Mucosa of gallbladder (tissue), 1 donor: ENCODE measurements around the gene SPTSSA. TPM values are rescaled to one million over a fixed set of nuclear protein-coding genes. Genes with fewer than 3 reads are reported as not detected.
"Not testable (repeated sequence)": the region's sequence is repeated elsewhere in the genome, so short reads cannot be mapped to it uniquely, and the experiment has no call there.

Experiments
- DNase-seq: peaks from one replicate; pipeline ENCODE4 v3.0.0-alpha.2; 2020; ENCODE audit warnings: low spot score
- total RNA-seq: library from RNA; stranded (reverse); gene quantifications from one replicate; pipeline ENCODE4 v1.2.1, GENCODE V29; 2021
- donor health status: DM: no; HTN: no; CAD: no.

The SPTSSA gene
- total RNA-seq, 1 donor from 2014 or later: 32.7 TPM

DNA sequence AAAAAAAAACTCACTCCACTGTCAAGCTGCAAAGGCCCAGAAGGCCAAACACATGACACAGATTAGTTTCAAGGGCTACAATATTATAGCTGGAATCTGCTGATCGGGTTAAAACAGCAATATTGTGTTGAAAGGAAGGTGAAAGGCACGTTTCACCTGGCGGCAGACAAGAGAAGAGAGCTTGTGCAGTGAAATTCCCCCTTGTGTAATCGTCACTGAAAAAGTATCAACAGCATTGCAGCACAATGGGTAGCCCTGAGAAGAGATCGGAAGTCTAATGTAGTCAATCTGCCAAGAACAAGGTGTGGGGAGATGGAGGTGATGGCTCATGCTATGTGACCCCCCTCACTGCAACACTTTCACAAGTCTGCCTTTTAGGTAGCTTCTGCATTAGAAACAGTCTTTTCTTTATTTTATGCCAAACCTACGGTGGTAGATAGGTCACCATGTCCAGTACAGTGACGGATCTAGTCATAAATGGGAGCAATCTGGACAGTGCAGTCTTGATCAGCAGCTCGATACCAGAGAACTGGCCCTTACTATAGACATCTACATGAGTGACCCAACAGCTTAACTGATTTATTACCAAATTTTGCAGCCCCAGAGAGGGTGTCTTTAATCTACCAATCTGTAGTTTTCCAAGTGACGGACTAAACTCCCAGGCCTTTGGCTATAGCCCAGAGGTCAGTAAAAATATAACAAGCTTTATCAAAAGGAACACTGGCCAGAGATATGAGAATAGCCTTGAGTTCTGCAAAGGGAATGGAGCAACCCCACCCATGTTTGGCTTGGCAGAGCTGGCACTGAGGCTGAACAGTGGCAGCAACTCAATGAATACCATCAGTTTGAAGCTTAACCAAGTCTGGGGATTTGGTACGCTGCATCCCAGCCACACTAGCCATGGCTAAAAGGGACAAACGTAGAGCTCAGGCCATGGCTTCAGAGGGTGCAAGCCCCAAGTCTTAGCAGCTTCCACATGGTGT, 35.4 kb downstream of the SPTSSA start:
- peak; percentile 65 for DNase-seq

DNA sequence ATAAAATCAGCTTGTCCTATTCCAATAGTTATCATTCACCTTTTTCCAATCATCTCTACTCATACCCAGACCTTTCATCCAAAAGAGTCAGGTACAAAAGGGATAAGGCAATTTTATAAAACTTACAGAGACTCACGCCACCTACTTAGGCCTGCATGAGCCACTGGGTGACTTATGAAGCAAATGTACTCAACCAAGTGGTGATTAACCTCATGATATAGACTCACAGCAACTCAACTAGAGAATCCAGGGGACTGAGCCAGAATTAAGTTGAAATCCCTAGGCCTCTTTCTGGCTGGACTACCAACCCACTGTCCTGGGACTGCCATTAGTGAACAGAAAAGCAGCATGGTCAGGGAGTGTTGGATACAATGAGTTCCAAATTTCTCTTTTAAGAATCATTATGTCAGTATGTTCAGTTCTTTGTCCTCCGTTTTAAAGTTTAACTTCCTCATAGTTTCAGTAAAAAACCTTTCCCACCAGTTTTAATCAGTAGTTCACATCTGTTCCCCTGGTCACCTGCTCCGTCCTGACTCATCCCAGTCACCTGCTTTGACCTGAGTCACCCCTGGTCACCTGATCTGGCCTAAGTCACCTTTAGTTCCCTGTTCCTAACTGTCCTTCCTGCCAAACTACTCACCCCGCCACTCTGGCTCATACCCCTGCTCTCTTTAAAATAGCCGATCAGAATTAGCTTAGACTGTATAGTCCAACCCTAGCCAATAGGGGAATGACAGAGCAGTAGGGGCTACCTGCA, 36.8 kb downstream of the SPTSSA start:
- DNase-seq: peak; percentile 55

DNA sequence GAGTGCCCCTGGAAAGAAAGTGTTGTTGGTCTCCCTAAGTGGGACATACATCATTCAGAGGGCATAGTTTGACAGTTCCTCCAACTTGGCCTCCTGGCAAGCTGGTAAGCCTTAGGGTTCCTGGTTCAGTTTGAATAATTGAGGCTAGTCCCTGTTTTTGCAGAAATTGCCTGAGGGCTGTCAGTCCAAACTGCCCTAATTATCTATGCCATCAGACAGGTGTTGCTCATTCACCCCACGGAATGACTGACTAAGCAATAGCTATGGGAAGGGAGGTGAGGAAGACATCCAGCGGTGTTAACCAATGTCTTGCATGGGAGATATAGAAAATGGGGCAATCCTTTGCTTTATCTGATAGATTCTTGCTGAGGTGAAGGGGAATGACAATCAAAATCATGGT, 37.6 kb downstream of the SPTSSA start:
- DNase-seq: no peak

DNA sequence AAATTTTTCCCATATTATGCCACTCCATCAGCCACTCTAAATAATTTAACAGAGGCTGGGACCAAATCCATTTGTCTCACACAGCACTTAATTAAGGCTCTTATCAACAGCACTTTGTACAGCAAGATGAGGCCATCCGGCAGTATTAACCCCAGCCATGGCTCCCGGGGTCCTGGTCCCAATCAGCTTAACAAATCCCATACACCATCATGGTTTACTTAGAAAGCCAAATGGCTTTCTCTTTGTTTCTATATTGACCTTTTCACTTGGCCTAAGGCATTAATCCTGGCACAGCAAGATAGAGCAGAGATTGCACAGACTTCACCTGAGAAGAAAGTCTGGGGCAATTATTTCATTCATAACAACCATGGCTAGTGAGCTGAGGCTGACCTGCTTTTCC, 38.6 kb downstream of the SPTSSA start:
- DNase-seq: no peak

GRCh38 chr14:34420547-34421150, 41.4 kb downstream of the SPTSSA start:
- DNase-seq: no peak

GRCh38 chr14:34409721-34410120, 52.3 kb downstream of the SPTSSA start:
- DNase-seq: no peak

DNA sequence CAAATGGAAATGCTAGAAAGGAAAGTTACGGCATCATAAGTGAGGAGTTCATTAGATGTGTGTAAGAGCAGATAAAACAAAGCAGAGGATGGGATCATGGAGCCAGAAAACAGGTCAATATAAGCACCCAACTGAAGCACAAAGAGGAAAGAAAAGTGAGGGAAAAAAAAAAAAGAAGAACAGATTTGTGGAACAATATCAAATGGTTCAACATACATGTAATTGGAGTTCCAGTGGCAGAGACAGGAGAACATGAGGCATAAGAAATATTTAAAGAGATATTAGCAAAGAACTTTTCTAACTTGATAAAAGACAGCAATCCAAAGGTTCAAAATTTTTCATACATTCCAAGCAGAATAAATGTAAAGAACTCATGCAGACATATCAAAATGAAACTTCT, 54.1 kb downstream of the SPTSSA start:
- no peak for DNase-seq

DNA sequence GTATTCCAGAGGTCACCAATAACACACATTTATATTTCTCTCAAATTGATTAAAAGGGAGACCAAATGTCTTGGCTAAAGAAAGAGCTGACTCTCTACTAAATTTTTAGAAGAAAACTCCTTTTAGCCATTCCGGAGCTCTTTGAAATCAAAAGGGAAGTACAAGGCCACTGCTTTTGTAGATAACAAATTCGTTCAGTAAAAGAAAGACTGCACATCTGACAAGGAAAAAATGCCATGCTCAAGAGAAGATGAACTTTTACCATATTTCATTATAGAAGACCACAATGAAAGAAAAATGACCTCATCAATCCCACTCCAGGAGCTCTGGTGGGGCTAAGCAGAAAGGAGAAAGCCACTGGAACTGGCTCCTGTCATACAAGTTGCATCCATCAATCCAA, 57.6 kb downstream of the SPTSSA start:
- DNase-seq: no peak

GRCh38 chr14:34403646-34404045, 58.4 kb downstream of the SPTSSA start:
- no peak for DNase-seq

- DNase-seq: no peak
Observed at GRCh38 chr14:34398024-34398423, 64.0 kb downstream of the SPTSSA start.

- DNase-seq: no peak
Observed at GRCh38 chr14:34387974-34388516, 74.0 kb downstream of the SPTSSA start.

DNA sequence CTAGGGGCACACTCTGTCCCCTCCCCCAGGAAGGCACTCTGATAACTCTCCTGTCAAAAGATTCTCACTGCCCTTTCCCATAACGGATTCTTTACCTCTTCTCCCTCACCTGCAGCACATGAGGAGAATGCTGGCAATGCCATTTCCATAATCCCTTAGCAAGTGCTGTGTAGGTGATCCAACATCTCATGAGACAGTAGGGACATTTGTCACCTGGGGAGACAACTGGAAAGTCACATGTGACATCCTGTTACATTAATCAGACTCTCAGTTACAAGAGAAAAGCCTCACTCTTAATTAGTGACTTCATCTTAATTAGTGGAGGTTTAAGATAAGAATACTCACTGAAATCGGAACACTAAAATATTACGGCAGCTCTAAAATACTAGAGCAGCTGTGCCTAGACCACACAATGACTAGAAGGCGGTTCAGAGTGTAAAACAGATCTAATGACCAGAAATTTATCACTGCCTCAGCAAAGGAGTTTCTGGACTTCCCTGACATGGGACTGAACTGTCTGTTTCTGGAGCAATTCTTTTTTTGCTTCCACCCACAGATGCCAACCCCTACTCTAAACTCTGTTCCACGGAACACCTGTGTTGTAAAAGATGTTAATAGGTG, 75.1 kb downstream of the SPTSSA start:
- no peak for DNase-seq

DNA sequence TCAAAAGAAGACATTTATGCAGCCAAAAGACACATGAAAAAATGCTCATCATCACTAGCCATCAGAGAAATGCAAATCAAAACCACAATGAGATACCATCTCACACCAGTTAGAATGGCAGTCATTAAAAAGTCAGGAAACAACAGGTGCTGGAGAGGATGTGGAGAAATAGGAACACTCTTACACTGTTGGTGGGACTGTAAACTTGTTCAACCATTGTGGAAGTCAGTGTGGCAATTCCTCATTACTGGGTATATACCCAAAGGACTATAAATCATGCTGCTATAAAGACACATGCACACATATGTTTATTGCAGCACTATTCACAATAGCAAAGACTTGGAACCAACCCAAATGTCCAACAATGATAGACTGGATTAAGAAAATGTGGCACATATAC, 76.2 kb downstream of the SPTSSA start:
- DNase-seq: not testable (repeated sequence)

- no peak for DNase-seq
Observed at GRCh38 chr14:34383839-34384238, 78.2 kb downstream of the SPTSSA start.

Other genes with a start within 250 kb of the SPTSSA start
- gene EAPP, start 77.5 kb upstream of the SPTSSA start, total RNA-seq: 31.3 TPM
- 66.7 TPM for gene SNX6, start 167.9 kb upstream of the SPTSSA start, total RNA-seq